RWPE2 (cell line): ENCODE data around the gene CCNYL1.

Experiments
- ATAC-seq: fragments of 200-7000 bp; cut with Tn5 transposase; 3 replicates; pipeline ENCODE4 v1.9.1; 2021; ENCODE audit warnings: low read depth
- DNase-seq: peaks from one replicate; pipeline ENCODE4 v3.0.0-alpha.2; 2020; ENCODE audit warnings: low spot score
- H3K27ac ChIP-seq: fragments of 450-650 bp; 2 replicates; pipeline ENCODE4 v1.5.1; 2017; ENCODE audit warnings: mild to moderate bottlenecking; ENCODE audit not compliant: poor library complexity, severe bottlenecking
- H3K27me3 ChIP-seq: fragments of 250-450 bp; sonication (Bioruptor Pico); 2 replicates; pipeline ENCODE4 v1.5.1; 2021; ENCODE audit warnings: mild to moderate bottlenecking, moderate library complexity; ENCODE audit not compliant: insufficient read depth, poor library complexity, severe bottlenecking
- H3K36me3 ChIP-seq: fragments of 250-450 bp; sonication (Bioruptor Pico); 2 replicates; pipeline ENCODE4 v1.5.1; 2020; ENCODE audit warnings: low read depth, mild to moderate bottlenecking, moderate library complexity
- H3K4me1 ChIP-seq: fragments of 250-450 bp; sonication (Bioruptor Pico); 2 replicates; pipeline ENCODE4 v1.5.1; 2021; ENCODE audit warnings: mild to moderate bottlenecking, moderate library complexity; ENCODE audit not compliant: insufficient read depth, poor library complexity, severe bottlenecking
- H3K4me3 ChIP-seq: fragments of 250-450 bp; sonication (Bioruptor Pico); 2 replicates; pipeline ENCODE4 v1.5.1; 2021; ENCODE audit warnings: mild to moderate bottlenecking, moderate library complexity; ENCODE audit not compliant: severe bottlenecking
- H3K9me3 ChIP-seq: fragments of 250-450 bp; sonication (Bioruptor Pico); 2 replicates; pipeline ENCODE4 v1.5.1; 2021; ENCODE audit warnings: mild to moderate bottlenecking, moderate library complexity; ENCODE audit not compliant: severe bottlenecking
- CTCF ChIP-seq: fragments of 450-650 bp; IDR thresholded peaks from one replicate; pipeline ENCODE4 v1.5.1; 2017; ENCODE audit warnings: mild to moderate bottlenecking, moderate library complexity; ENCODE audit not compliant: poor library complexity, severe bottlenecking

The CCNYL1 gene

GRCh38 chr2:207779523-207779922 is 68.1 kb downstream of the CCNYL1 start:
- Histone ChIP-seq H3K4me1 (no peaks in the 10 kb centered on the region), H3K27ac (no peak overlapping the region), H3K27me3 (no peaks in the 10 kb centered on the region), H3K4me3 (no peak overlapping the region), H3K36me3 (no peaks in the 10 kb centered on the region), H3K9me3 (no peaks in the 10 kb centered on the region)
- ATAC-seq = no peak
- no peak for DNase-seq
- TF ChIP-seq CTCF = no peak

GRCh38 chr2:207782238-207783030 is 71.0 kb downstream of the CCNYL1 start:
- no peak for ATAC-seq
- Histone ChIP-seq H3K4me1 (peaks cover 4% of the 10 kb centered on the region), H3K36me3 (no peaks in the 10 kb centered on the region), H3K9me3 (no peaks in the 10 kb centered on the region), H3K4me3 (no peak overlapping the region), H3K27me3 (no peaks in the 10 kb centered on the region), H3K27ac (no peak overlapping the region)
- TF ChIP-seq CTCF = no peak
- DNase-seq = no peak

DNA sequence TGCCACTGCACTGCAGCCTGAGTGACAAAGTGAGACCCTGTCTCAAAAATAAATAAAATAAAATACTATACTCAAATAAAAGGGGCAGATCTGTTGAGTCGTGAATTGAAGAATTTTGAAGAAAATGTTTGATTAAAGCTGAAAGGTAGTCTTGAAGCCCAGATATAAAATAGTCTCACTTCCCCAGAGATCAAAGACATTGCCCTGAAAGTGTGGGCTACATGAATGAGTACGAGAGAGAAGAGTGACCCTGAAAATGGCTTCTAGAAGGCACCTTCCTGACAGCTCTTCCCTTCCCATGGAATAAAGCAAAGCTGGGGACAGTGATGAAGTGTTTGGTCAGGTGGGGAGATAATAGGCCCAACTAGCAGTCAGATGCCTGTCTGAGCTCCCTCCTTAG is 72.1 kb downstream of the CCNYL1 start:
- Histone ChIP-seq H3K27ac (no peak overlapping the region), H3K27me3 (no peaks in the 10 kb centered on the region), H3K9me3 (no peaks in the 10 kb centered on the region), H3K4me3 (no peak overlapping the region), H3K36me3 (no peaks in the 10 kb centered on the region), H3K4me1 (peaks cover 4% of the 10 kb centered on the region)
- ATAC-seq (no peak), DNase-seq (no peak)
- no peak for TF ChIP-seq CTCF

DNA sequence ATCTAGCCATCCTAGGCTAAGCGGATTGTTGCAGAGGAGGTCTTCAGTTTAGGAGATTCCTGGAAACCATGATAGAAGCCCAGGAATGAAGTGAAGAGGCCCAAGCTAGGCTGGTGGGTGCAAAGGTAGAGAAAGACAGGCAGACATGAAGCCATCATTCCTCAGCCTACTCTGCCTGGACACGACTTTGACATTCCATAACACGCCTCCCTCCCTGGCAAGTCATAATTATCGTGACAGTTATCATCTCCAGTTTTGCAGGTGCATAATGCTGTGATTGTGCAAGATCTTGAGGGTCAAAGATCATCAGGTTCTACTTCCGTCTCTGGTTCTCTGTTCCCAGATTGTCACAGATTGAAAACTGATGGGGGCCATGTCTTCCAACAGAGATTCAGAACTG is 73.5 kb downstream of the CCNYL1 start:
- H3K36me3 ChIP-seq = no peaks in the 10 kb centered on the region
- H3K27ac ChIP-seq = no peak overlapping the region
- no peak for DNase-seq
- no peaks in the 10 kb centered on the region for H3K27me3 ChIP-seq
- no peak for ATAC-seq
- H3K4me1 ChIP-seq = peaks cover 4% of the 10 kb centered on the region
- no peaks in the 10 kb centered on the region for H3K9me3 ChIP-seq
- no peak for TF ChIP-seq CTCF
- H3K4me3 ChIP-seq = no peak overlapping the region

GRCh38 chr2:207787017-207787416 is 75.6 kb downstream of the CCNYL1 start:
- no peak for DNase-seq
- H3K27ac ChIP-seq = no peak overlapping the region

More at GRCh38 chr2:207787017-207787416, 75.6 kb downstream of the CCNYL1 start:
- H3K4me3 ChIP-seq = no peak overlapping the region
- no peaks in the 10 kb centered on the region for H3K36me3 ChIP-seq
- no peak for TF ChIP-seq CTCF
- no peaks in the 10 kb centered on the region for H3K27me3 ChIP-seq
- H3K9me3 ChIP-seq = no peaks in the 10 kb centered on the region
- no peak for ATAC-seq
- peaks cover 4% of the 10 kb centered on the region for H3K4me1 ChIP-seq
